C4-2B (cell line): ENCODE measurements around the gene KCNH8.

Source experiments
- H3K27ac ChIP-seq: fragments of 450-650 bp; 2 replicates; pipeline ENCODE4 v1.5.1; 2017
- CTCF ChIP-seq: fragments of 450-650 bp; conservative IDR thresholded peaks from 2 replicates; pipeline ENCODE4 v1.5.1; 2017; ENCODE audit warnings: mild to moderate bottlenecking
- ZFX ChIP-seq: fragments of 450-650 bp; IDR thresholded peaks from 2 replicates; pipeline ENCODE4 v1.6.1; 2017

KCNH8 gene

GRCh38 chr3:19173945-19174344, 25.6 kb downstream of the KCNH8 start:
- H3K27ac ChIP-seq = no peak overlapping the region
- TF ChIP-seq ZFX = no peak
- TF ChIP-seq CTCF = no peak; the same call in 1 of the 2 replicates

- TF ChIP-seq CTCF = no peak
- TF ChIP-seq ZFX = no peak
- H3K27ac ChIP-seq = no peak overlapping the region
These were observed 35.3 kb downstream of the KCNH8 start for GRCh38 chr3:19183584-19183983.

- H3K27ac ChIP-seq = no peak overlapping the region
- TF ChIP-seq ZFX = no peak
- no peak for TF ChIP-seq CTCF
These were observed 41.8 kb downstream of the KCNH8 start for GRCh38 chr3:19190126-19190525.

- no peak overlapping the region for H3K27ac ChIP-seq
- TF ChIP-seq ZFX (no peak), CTCF (no peak)
These were observed 42.3 kb downstream of the KCNH8 start for GRCh38 chr3:19190602-19191001.

GRCh38 chr3:19199131-19199530, 50.8 kb downstream of the KCNH8 start:
- no peak overlapping the region for H3K27ac ChIP-seq
- TF ChIP-seq ZFX (no peak), CTCF (no peak)

- no peak overlapping the region for H3K27ac ChIP-seq
- TF ChIP-seq ZFX (no peak), CTCF (no peak)
These were observed 54.0 kb downstream of the KCNH8 start for GRCh38 chr3:19202303-19202702.

GRCh38 chr3:19202754-19203153, 54.4 kb downstream of the KCNH8 start:
- TF ChIP-seq CTCF (no peak), ZFX (no peak)

More at GRCh38 chr3:19202754-19203153, 54.4 kb downstream of the KCNH8 start:
- no peak overlapping the region for H3K27ac ChIP-seq
